ENCODE measurements around the gene DCAF8L2.

Gene DCAF8L2

DNA sequence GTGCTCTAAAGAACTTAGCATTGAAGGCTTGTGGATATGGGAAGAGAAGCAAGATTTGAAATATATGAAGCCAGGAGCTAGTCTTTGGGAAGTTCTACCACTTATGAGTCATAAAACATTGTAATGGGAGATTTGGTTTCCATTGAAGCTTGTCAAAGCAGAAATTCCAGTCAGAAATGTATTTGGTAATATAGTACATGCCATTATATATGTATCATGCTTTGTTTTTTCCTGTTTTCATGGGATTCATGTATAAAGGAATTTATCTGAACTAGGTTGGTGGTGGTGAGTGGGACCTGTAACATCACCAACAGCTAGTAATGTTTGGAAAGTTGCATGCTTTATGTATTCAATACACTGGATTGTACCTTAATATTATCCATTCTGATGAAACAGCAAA lies 14.6 kb upstream of the DCAF8L2 start:
- no peak for DNase-seq (ENCODE audit: low read depth)
- H3K4me3 ChIP-seq (ENCODE audit: low read depth, low read length) = no peak overlapping the region
- no peak for TF ChIP-seq CTCF (IDR thresholded peaks at IDR 0.05; ENCODE audit: insufficient read depth, low read depth, low read length, missing control alignments)

- DNase-seq (ENCODE audit: low read depth) = no peak
- TF ChIP-seq CTCF (IDR thresholded peaks at IDR 0.05; ENCODE audit: insufficient read depth, low read depth, low read length, missing control alignments) = no peak
- H3K4me3 ChIP-seq (ENCODE audit: low read depth, low read length) = no peak overlapping the region
Observed at GRCh38 chrX:27583976-27584375, 6.2 kb upstream of the DCAF8L2 start.

DNA sequence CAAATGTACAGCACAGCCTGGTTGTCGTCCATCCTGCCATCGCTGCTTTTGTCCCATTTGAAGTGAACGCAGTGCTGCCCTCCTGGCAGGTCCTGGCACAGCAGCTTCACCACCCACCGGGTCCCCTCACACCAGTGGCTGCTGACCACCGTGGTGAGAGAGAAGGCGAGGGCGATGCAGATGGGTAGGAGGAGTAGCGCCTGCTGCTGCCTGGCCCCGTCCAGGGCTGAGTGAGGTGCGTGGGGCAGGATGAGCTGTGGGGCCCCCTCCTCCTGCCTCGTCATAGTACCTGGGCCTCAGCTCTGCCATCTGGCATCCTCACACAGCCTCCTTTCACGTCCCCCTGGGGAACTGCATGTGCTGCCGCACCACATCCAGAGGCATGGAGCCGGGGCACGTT lies 1.8 kb downstream of the DCAF8L2 start:
- no peak overlapping the region for H3K4me3 ChIP-seq (ENCODE audit: low read depth, low read length)
- no peak for DNase-seq (ENCODE audit: low read depth)
- TF ChIP-seq CTCF (IDR thresholded peaks at IDR 0.05; ENCODE audit: insufficient read depth, low read depth, low read length, missing control alignments) = no peak

DNA sequence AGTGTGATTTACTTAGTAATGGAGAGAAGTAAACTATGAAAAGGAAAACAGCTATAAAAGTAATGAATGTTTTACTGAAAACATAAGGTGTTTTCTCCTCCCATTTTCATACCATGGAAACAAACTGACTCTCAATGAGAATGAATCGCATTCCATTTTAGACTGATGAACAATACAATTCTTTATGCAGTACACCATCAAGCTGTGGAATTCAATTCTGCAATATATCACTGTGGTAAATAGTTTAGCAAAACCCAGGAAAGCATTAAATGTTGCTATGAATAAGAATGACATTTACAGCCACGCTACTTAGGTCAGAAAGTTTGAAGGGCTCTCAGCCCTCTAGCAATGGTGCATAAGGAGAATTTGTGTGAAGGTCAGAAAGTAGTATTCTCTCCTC lies 7.4 kb downstream of the DCAF8L2 start:
- no peak for DNase-seq (ENCODE audit: low read depth)
- no peak overlapping the region for H3K4me3 ChIP-seq (ENCODE audit: low read depth, low read length)
- no peak for TF ChIP-seq CTCF (IDR thresholded peaks at IDR 0.05; ENCODE audit: insufficient read depth, low read depth, low read length, missing control alignments)

GRCh38 chrX:27598312-27598711 lies 8.2 kb downstream of the DCAF8L2 start:
- no peak overlapping the region for H3K4me3 ChIP-seq (ENCODE audit: low read depth, low read length)
- no peak for DNase-seq (ENCODE audit: low read depth)
- no peak for TF ChIP-seq CTCF (IDR thresholded peaks at IDR 0.05; ENCODE audit: insufficient read depth, low read depth, low read length, missing control alignments)

GRCh38 chrX:27599928-27600327 lies 9.8 kb downstream of the DCAF8L2 start:
- H3K4me3 ChIP-seq (ENCODE audit: low read depth, low read length) = no peak overlapping the region
- no peak for DNase-seq (ENCODE audit: low read depth)
- no peak for TF ChIP-seq CTCF (IDR thresholded peaks at IDR 0.05; ENCODE audit: insufficient read depth, low read depth, low read length, missing control alignments)

DNA sequence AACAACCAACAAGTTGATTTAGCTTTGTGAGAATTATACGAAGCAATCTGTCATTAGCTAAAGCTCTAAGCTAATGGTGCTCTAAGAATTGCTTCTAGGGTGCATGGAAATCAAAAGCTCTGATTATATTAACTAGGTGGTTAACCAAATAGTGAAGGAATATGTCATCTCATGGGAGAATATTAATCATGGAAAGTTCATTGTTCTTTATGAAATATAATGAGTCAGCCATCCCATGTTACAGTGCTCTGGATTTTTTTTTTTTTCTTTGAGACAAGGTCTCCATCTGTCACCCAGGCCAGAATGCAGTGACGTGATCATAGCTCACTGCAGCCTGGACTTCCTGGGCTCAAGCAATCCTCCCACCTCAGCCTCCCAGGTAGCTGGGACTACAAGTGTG lies 10.5 kb downstream of the DCAF8L2 start:
- no peak overlapping the region for H3K4me3 ChIP-seq (ENCODE audit: low read depth, low read length)
- TF ChIP-seq CTCF (IDR thresholded peaks at IDR 0.05; ENCODE audit: insufficient read depth, low read depth, low read length, missing control alignments) = no peak
- DNase-seq (ENCODE audit: low read depth) = no peak

All from GM12865 (cell line).